GM06990 (cell line): ENCODE data around the gene OR52N4.
"Not testable (repeated sequence)": the region's sequence is repeated elsewhere in the genome, so short reads cannot be mapped to it uniquely, and the experiment has no call there.

Source experiments
- DNase-seq: peaks from one replicate; pipeline ENCODE4 v3.0.0-alpha.2; 2011; ENCODE audit not compliant: insufficient read length; ENCODE audit errors: extremely low read depth
- H3K27me3 ChIP-seq: replicated peaks from 2 replicates; pipeline ENCODE4 v1.6.0; 2011; ENCODE audit warnings: low read length; ENCODE audit not compliant: control insufficient read depth, insufficient read depth
- H3K36me3 ChIP-seq: 2 replicates; pipeline ENCODE4 v1.5.1; 2011; ENCODE audit warnings: low read length; ENCODE audit not compliant: control insufficient read depth, insufficient read depth
- H3K4me3 ChIP-seq: replicated peaks from 2 replicates; pipeline ENCODE4 v1.5.1; 2011; ENCODE audit warnings: low read depth, mild to moderate bottlenecking, control low read depth, low read length
- TF ChIP-seq, protein P1 (sequence below): IDR thresholded peaks from 2 replicates; pipeline ENCODE4 v1.5.1; 2011; ENCODE audit warnings: low read length, control low read depth, mild to moderate bottlenecking, inconsistent platforms; ENCODE audit not compliant: insufficient read depth, poor library complexity, severe bottlenecking

OR52N4 gene

DNA sequence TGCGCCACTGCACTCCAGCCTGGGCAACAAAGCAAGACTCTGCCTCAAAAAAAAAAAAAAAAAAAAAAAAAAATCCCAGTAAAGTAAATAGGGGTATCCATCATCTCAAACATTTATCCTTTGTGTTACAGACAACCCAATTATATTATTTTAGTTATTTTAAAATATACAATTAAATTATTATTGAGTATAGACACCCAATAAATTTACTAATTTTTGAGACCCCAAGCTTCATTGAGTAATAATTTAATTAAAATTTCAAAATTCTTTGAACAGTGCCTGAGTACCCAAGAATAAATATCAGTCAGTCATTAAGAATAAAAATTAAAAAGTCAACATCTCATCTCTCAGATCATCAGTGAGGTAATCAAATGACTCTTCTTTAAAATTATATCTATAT is at the start of gene OR52N4:
TSS of gene OR52N4 (plus strand) at position 301 of the 400 bp plus-strand sequence. CDS start 498 bp downstream, outside the sequence.
- DNase-seq: no peak
- Histone ChIP-seq H3K36me3 (no peaks in the 10 kb centered on the region), H3K4me3 (no peak within 1 kb of the TSS), H3K27me3 (no peaks in the 10 kb centered on the region)
- TF ChIP-seq, protein P1, sequence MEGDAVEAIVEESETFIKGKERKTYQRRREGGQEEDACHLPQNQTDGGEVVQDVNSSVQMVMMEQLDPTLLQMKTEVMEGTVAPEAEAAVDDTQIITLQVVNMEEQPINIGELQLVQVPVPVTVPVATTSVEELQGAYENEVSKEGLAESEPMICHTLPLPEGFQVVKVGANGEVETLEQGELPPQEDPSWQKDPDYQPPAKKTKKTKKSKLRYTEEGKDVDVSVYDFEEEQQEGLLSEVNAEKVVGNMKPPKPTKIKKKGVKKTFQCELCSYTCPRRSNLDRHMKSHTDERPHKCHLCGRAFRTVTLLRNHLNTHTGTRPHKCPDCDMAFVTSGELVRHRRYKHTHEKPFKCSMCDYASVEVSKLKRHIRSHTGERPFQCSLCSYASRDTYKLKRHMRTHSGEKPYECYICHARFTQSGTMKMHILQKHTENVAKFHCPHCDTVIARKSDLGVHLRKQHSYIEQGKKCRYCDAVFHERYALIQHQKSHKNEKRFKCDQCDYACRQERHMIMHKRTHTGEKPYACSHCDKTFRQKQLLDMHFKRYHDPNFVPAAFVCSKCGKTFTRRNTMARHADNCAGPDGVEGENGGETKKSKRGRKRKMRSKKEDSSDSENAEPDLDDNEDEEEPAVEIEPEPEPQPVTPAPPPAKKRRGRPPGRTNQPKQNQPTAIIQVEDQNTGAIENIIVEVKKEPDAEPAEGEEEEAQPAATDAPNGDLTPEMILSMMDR: no peak

DNA sequence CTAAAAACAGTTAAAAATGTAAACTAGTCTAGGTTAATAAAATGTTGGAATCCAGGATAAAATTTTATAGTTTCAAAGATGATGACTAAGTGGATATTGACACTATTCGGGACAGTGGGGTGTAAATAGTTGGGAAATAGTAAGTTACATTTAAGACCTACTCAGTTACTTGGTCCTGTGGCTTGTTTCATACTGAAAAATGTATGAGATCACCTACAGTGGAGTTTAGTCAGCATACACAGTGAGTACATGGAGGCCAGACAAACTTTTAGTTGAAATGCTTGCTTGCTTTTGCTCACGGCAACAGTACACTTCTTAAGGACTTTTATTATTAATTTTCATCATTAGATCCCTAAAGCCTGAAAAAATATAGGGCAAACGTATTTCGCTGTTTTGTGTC is 48.4 kb upstream of the OR52N4 start:
- TF ChIP-seq, protein P1: no peak
- no peak for DNase-seq
- H3K4me3 ChIP-seq: no peak overlapping the region
- peaks cover 19% of the 10 kb centered on the region for H3K36me3 ChIP-seq
- H3K27me3 ChIP-seq: no peaks in the 10 kb centered on the region

DNA sequence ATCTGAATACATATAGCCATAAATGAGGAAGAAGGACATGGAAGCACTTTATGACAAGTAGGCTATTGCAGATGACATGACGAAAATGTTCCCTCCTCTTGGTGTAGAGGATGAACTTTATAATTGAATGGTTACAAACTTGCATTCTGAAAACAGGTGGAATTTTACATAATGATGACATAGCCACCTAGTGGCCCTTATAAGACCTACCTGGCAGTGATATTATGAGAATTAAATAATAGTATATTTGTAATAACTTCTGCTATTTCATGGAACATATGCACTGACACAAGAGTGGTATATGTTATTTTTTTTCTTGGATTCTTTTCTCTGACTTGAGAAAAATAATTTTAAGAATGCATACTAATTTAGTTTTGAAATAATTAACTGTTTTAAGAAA is 41.5 kb upstream of the OR52N4 start:
- Histone ChIP-seq H3K27me3 (no peaks in the 10 kb centered on the region), H3K4me3 (no peak overlapping the region), H3K36me3 (peaks cover 10% of the 10 kb centered on the region)
- DNase-seq: no peak
- TF ChIP-seq, protein P1: peak; percentile 37

DNA sequence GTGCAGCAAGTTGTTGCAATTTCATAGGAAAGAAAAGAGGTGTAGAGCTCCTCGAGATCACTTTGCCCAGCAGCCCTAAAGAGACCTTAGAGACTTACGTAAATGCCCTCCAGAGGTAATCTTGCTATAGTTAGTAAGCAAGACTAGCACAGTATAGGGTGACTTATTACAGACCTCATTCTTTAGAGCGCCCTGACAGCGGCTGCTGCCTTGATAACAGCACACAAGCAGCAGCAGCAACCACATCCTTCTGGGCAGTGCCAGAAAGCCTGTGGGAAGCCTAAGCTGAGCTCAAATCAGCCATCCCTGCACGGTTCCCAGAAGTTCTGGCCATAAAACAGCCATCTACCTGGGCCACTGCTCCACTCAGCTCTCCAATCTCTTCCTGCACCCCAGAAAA is 40.3 kb upstream of the OR52N4 start:
- H3K27me3 ChIP-seq: no peaks in the 10 kb centered on the region
- no peak overlapping the region for H3K4me3 ChIP-seq
- DNase-seq: no peak
- TF ChIP-seq, protein P1: no peak
- H3K36me3 ChIP-seq: peaks cover 8% of the 10 kb centered on the region

DNA sequence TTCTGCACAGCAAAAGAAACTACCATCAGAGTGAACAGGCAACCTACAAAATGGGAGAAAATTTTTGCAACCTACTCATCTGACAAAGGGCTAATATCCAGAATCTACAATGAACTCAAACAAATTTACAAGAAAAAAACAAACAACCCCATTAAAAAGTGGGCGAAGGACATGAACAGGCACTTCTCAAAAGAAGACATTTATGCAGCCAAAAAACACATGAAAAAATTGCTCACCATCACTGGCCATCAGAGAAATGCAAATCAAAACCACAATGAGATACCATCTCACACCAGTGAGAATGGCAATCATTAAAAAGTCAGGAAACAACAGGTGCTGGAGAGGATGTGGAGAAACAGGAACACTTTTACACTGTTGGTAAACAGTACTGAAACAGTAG is 37.5 kb upstream of the OR52N4 start:
- H3K4me3 ChIP-seq, H3K36me3 ChIP-seq, H3K27me3 ChIP-seq, DNase-seq: not testable (repeated sequence)

DNA sequence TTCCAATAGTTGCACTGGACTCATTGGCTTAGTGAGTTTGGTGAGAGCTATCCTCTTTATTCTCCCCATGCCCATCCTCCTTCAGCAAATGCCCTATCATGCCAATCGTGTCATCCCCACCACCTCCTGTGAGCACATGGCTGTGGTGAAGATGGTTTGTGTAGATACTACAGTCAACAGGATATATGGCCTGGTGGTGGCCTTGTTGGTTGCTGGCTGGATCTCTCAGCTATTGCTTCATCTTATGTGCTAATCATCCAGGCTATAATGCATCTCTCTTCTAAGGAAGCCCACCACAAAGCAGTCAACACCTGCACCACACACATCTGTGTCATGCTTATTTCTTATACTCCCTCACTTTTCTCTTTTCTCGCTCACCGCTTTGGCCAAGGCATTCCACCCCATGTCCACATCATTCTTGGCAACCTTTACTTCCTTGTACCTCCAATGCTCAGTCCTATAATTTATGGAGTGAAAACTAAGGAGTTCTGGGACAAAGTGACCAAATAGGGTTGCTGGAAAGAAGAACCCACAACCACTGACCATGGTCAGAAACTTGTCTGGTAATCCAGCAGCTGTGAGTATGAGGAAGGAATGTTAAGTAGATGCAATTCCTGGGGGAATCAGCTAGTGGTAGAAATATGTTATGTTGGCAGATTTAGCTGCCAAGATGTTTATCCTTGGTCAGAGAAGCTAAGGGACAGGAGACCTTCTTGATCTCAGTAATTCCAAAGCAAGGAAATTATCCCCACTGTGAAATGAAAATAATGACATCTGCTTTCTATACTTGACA is 34.1 kb upstream of the OR52N4 start:
- TF ChIP-seq, protein P1: no peak
- Histone ChIP-seq H3K36me3 (no peaks in the 10 kb centered on the region), H3K4me3 (no peak overlapping the region), H3K27me3 (no peaks in the 10 kb centered on the region; the same call in 1 of the 2 replicates)
- no peak for DNase-seq
